Stomach (tissue), 4 donors: ENCODE measurements around the gene PRKD3.

Experiments used
- CTCF ChIP-seq, 7 experiments: fragments of 450-650 bp in 4 of 7; fragments of 200-600 bp in 3 of 7; sonication (generic) in 3 of 7; IDR thresholded peaks; one replicate each; pipeline ENCODE4 v1.5.1; 2016 to 2019; ENCODE audit warnings: antibody characterized with exemption in 7 of 7, control low read depth in 2 of 7, mild to moderate bottlenecking in 1 of 7
- POLR2A ChIP-seq, 4 donors: fragments of 450-650 bp; IDR thresholded peaks; one replicate each; pipeline ENCODE4 v1.6.1; 2016; ENCODE audit warnings: antibody characterized with exemption in 4 of 4, control low read depth in 2 of 4, mild to moderate bottlenecking in 1 of 4, moderate library complexity in 1 of 4
- POLR2AphosphoS5 ChIP-seq, 3 donors: sonication (generic); formaldehyde crosslinking; IDR thresholded peaks; one replicate each; pipeline ENCODE4 v1.6.1; 2016; ENCODE audit warnings: antibody characterized with exemption in 3 of 3

- TF ChIP-seq POLR2A (IDR thresholded peaks at IDR 0.05), result no peak
- TF ChIP-seq CTCF (IDR thresholded peaks at IDR 0.05), result no peak
- TF ChIP-seq POLR2AphosphoS5 (IDR thresholded peaks at IDR 0.05), result no peak
These were observed 24.5 kb downstream of the PRKD3 start for GRCh38 chr2:37300146-37300545.
